Measurements from ENCODE around the gene PARD3.
"Not testable (repeated sequence)": the region's sequence is repeated elsewhere in the genome, so short reads cannot be mapped to it uniquely, and the experiment has no call there.

The PARD3 gene

GRCh38 chr10:34702093-34702937, 112.8 kb downstream of the PARD3 start:
- no peak for DNase-seq (ENCODE audit: extremely low spot score, insufficient read length, low read depth)
- no peak for FAIRE-seq

GRCh38 chr10:34701194-34701593, 113.9 kb downstream of the PARD3 start:
- DNase-seq (ENCODE audit: extremely low spot score, insufficient read length, low read depth) (no peak), FAIRE-seq (no peak)

- not testable (repeated sequence) for FAIRE-seq; DNase-seq (ENCODE audit: extremely low spot score, insufficient read length, low read depth)
Observed at GRCh38 chr10:34700752-34701151, 114.3 kb downstream of the PARD3 start.

GRCh38 chr10:34699904-34700517, 115.1 kb downstream of the PARD3 start:
- no peak for FAIRE-seq

GRCh38 chr10:34698979-34699378, 116.1 kb downstream of the PARD3 start:
- DNase-seq (ENCODE audit: extremely low spot score, insufficient read length, low read depth), result no peak
- no peak for FAIRE-seq

More at GRCh38 chr10:34699904-34700517, 115.1 kb downstream of the PARD3 start:
- DNase-seq (ENCODE audit: extremely low spot score, insufficient read length, low read depth), result no peak

GRCh38 chr10:34698248-34698831, 116.8 kb downstream of the PARD3 start:
- DNase-seq (ENCODE audit: extremely low spot score, insufficient read length, low read depth) (no peak), FAIRE-seq (no peak)

- FAIRE-seq, result no peak
Observed at GRCh38 chr10:34697351-34698247, 117.5 kb downstream of the PARD3 start.

GRCh38 chr10:34696423-34696822, 118.7 kb downstream of the PARD3 start:
- no peak for FAIRE-seq
- no peak for DNase-seq (ENCODE audit: extremely low spot score, insufficient read length, low read depth)

More at GRCh38 chr10:34697351-34698247, 117.5 kb downstream of the PARD3 start:
- DNase-seq (ENCODE audit: extremely low spot score, insufficient read length, low read depth), result no peak

GRCh38 chr10:34690383-34691049, 124.6 kb downstream of the PARD3 start:
- no peak for DNase-seq (ENCODE audit: extremely low spot score, insufficient read length, low read depth)
- FAIRE-seq, result no peak

- FAIRE-seq (no peak), DNase-seq (ENCODE audit: extremely low spot score, insufficient read length, low read depth) (no peak)
Observed at GRCh38 chr10:34689053-34689452, 126.0 kb downstream of the PARD3 start.

- FAIRE-seq, result no peak
- DNase-seq (ENCODE audit: extremely low spot score, insufficient read length, low read depth), result no peak
Observed at GRCh38 chr10:34687434-34688210, 127.5 kb downstream of the PARD3 start.

- DNase-seq (ENCODE audit: extremely low spot score, insufficient read length, low read depth), result no peak
- no peak for FAIRE-seq
Observed at GRCh38 chr10:34682580-34682979, 132.5 kb downstream of the PARD3 start.

GRCh38 chr10:34681933-34682332, 133.2 kb downstream of the PARD3 start:
- no peak for DNase-seq (ENCODE audit: extremely low spot score, insufficient read length, low read depth)

GRCh38 chr10:34679177-34679576, 135.9 kb downstream of the PARD3 start:
- no peak for DNase-seq (ENCODE audit: extremely low spot score, insufficient read length, low read depth)
- no peak for FAIRE-seq

More at GRCh38 chr10:34681933-34682332, 133.2 kb downstream of the PARD3 start:
- FAIRE-seq, result no peak

GRCh38 chr10:34677591-34677990, 137.5 kb downstream of the PARD3 start:
- FAIRE-seq, result no peak
- no peak for DNase-seq (ENCODE audit: extremely low spot score, insufficient read length, low read depth)

- DNase-seq (ENCODE audit: extremely low spot score, insufficient read length, low read depth), result no peak
- FAIRE-seq, result no peak
Observed at GRCh38 chr10:34677132-34677531, 138.0 kb downstream of the PARD3 start.

- DNase-seq (ENCODE audit: extremely low spot score, insufficient read length, low read depth) (no peak), FAIRE-seq (no peak)
Observed at GRCh38 chr10:34674176-34674575, 140.9 kb downstream of the PARD3 start.

GRCh38 chr10:34670081-34670480, 145.0 kb downstream of the PARD3 start:
- no peak for DNase-seq (ENCODE audit: extremely low spot score, insufficient read length, low read depth)
- no peak for FAIRE-seq

- FAIRE-seq (no peak), DNase-seq (ENCODE audit: extremely low spot score, insufficient read length, low read depth) (no peak)
Observed at GRCh38 chr10:34669079-34669478, 146.0 kb downstream of the PARD3 start.
